ENCODE data around the gene ECSIT.

Gene ECSIT

GRCh38 chr19:11560404-11561051, 31.6 kb upstream of the ECSIT start:
- Histone ChIP-seq H3K4me1 (ENCODE audit: insufficient read depth, low read length) (0 out of 2 replicates have a peak, but pooled peaks cover 6% of the 10 kb centered on the region), H3K4me3 (ENCODE audit: low read length) (no peak overlapping the region), H3K9me3 (ENCODE audit: insufficient read depth, low read depth, low read length) (no peaks in the 10 kb centered on the region), H3K9ac (ENCODE audit: low read depth, low read length) (no peak overlapping the region), H3K27ac (ENCODE audit: low read depth, low read length) (no peak overlapping the region), H3K36me3 (ENCODE audit: insufficient read depth, low read length) (peaks cover 5% of the 10 kb centered on the region; the same call in 1 of the 2 replicates), H3K27me3 (ENCODE audit: insufficient read depth, low read length) (no peaks in the 10 kb centered on the region)
- 43% methylated on average over 9 of the region's 9 CpGs for WGBS

DNA sequence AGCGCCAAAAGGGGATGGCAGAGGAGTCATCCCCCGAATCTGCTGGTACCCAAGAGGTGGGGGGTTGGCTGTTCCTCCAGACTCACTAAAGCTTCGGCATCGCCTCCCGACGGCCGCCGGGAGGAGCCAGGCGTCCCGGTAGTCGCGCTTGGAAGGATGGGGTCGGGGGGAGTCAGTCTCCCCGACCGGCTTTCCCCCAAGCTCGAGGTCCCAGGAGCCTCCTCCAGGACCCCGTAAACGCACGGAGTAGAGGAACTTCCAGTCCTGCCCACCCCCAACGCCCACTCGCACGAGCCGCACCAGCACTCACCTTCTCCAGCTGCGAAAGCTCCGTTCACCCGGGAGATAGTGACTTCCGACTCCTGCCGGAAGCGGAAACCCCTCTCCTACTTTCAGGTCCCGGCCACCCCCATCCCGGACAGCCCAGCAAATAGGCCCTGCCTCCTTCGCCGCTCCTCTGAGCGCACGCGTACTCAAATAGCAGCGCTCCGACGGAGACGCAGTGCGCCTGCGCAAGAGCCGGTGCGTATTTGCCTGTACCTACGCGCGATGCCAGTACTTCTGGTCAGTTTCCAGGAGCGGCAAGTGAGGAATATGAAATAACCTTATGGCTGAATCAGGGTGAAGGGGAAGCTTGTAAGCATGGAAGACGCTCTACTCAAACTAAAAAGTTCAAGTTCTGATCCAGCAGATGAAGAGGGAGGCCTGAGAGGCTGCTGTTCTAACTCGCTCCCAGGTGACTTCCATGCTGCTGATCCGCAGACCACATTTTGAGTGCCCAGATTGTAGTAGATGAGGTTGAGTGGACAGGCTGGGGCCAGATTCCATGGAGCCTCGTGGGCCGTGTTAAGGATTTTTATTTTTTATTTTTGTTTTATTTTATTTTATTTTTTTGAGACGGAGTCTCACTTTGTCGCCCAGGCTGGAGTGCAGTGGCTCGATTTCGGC, 30.2 kb upstream of the ECSIT start, which contains the start of gene ELOF1:
Gene ELOF1 (minus strand): TSS at position 350 of the 948 bp plus-strand sequence. CDS start 4,883 bp downstream, outside the sequence.
- Histone ChIP-seq H3K36me3 (ENCODE audit: insufficient read depth, low read length) (peaks cover 14% of the 10 kb centered on the region), H3K27ac (ENCODE audit: low read depth, low read length) (peak within 1 kb of the TSS; percentile 56; the same call in 1 of the 2 replicates), H3K4me1 (ENCODE audit: insufficient read depth, low read length) (0 out of 2 replicates have a peak, but pooled peaks cover 6% of the 10 kb centered on the region), H3K27me3 (ENCODE audit: insufficient read depth, low read length) (no peaks in the 10 kb centered on the region), H3K9me3 (ENCODE audit: insufficient read depth, low read depth, low read length) (no peaks in the 10 kb centered on the region), H3K9ac (ENCODE audit: low read depth, low read length) (peak within 1 kb of the TSS; percentile 80), H3K4me3 (ENCODE audit: low read length) (peak within 1 kb of the TSS; percentile 92)
- WGBS: 7% methylated on average over 55 of the region's 57 CpGs

GRCh38 chr19:11556634-11557420, 27.9 kb upstream of the ECSIT start:
- no peak overlapping the region for H3K4me3 ChIP-seq (ENCODE audit: low read length)
- no peak overlapping the region for H3K9ac ChIP-seq (ENCODE audit: low read depth, low read length)
- H3K27me3 ChIP-seq (ENCODE audit: insufficient read depth, low read length): no peaks in the 10 kb centered on the region
- H3K4me1 ChIP-seq (ENCODE audit: insufficient read depth, low read length): 0 out of 2 replicates have a peak, but pooled peaks cover 6% of the 10 kb centered on the region
- no peaks in the 10 kb centered on the region for H3K9me3 ChIP-seq (ENCODE audit: insufficient read depth, low read depth, low read length)
- 94% methylated on average over 4 of the region's 4 CpGs for WGBS
- H3K27ac ChIP-seq (ENCODE audit: low read depth, low read length): no peak overlapping the region
- H3K36me3 ChIP-seq (ENCODE audit: insufficient read depth, low read length): peaks cover 33% of the 10 kb centered on the region

DNA sequence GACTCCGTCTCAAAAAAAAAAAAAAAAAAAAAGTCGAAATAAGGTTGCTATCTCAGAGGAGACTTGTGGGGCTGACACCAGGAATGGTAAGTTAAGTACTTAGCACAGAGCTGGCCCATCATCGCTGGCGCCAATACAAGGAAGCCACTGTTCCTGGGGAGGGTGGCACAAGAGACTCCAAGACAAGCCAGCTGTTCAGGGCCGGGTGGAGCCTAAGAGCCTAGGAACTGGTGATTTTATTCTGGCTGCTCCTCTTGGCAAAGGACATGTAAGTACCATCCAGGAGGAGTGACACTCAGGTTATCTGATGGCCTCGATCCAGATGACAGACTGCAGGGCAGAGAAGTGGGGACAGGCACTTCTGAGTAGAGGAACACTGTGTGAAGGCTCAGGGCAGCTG, 26.3 kb upstream of the ECSIT start:
- WGBS: 94% methylated on average over 6 of the region's 6 CpGs
- no peak overlapping the region for H3K4me3 ChIP-seq (ENCODE audit: low read length)
- 0 out of 2 replicates have a peak, but pooled peaks cover 6% of the 10 kb centered on the region for H3K4me1 ChIP-seq (ENCODE audit: insufficient read depth, low read length)
- H3K9ac ChIP-seq (ENCODE audit: low read depth, low read length): no peak overlapping the region
- no peak overlapping the region for H3K27ac ChIP-seq (ENCODE audit: low read depth, low read length)
- H3K36me3 ChIP-seq (ENCODE audit: insufficient read depth, low read length): peaks cover 35% of the 10 kb centered on the region
- H3K9me3 ChIP-seq (ENCODE audit: insufficient read depth, low read depth, low read length): no peaks in the 10 kb centered on the region
- H3K27me3 ChIP-seq (ENCODE audit: insufficient read depth, low read length): no peaks in the 10 kb centered on the region

- no peaks in the 10 kb centered on the region for H3K27me3 ChIP-seq (ENCODE audit: insufficient read depth, low read length)
- H3K4me1 ChIP-seq (ENCODE audit: insufficient read depth, low read length): 0 out of 2 replicates have a peak, but pooled peaks cover 6% of the 10 kb centered on the region
- no peak overlapping the region for H3K4me3 ChIP-seq (ENCODE audit: low read length)
- no peaks in the 10 kb centered on the region for H3K9me3 ChIP-seq (ENCODE audit: insufficient read depth, low read depth, low read length)
- 92% methylated on average over 12 of the region's 12 CpGs for WGBS
- no peak overlapping the region for H3K27ac ChIP-seq (ENCODE audit: low read depth, low read length)
- H3K9ac ChIP-seq (ENCODE audit: low read depth, low read length): no peak overlapping the region
- H3K36me3 ChIP-seq (ENCODE audit: insufficient read depth, low read length): peaks cover 41% of the 10 kb centered on the region
These were observed 25.2 kb upstream of the ECSIT start for GRCh38 chr19:11554160-11554559.

DNA sequence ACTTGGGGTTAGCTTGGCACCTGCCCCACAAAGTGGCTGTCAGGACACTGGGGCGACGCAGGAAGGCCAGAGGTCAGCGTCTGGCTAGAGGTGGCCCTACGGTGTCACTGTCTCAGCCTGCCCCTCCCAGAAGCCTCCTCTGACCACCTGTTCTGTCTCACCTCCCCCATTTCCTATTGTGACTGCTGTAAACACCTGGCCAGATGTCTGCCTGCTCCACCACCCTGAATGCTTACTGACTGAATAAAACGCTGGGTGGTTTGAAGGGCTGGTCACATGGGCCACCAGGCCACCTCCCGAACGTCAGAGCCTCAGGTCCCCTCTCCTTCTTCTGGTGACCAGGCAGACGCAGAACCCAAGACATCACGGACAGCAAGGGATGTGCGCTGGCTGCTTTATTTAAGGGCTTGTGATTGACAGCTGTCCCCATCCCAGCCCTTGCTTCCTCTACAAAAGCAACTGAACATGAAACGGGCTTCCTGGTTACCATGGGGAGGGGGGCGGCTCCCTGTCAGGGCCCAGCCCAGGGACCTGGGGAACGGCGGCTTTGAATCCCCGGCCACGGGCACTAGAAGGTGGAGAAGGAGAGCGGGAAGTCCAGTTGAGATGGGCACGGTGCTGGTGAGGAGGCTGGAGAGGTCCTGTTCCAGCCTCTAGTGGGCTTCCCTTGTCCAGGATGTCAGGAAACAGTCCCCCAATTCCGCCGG, 23.9 kb upstream of the ECSIT start:
- 93% methylated on average over 20 of the region's 20 CpGs for WGBS
- no peak overlapping the region for H3K4me3 ChIP-seq (ENCODE audit: low read length)
- peaks cover 48% of the 10 kb centered on the region for H3K36me3 ChIP-seq (ENCODE audit: insufficient read depth, low read length)
- no peak overlapping the region for H3K9ac ChIP-seq (ENCODE audit: low read depth, low read length)
- H3K27me3 ChIP-seq (ENCODE audit: insufficient read depth, low read length): no peaks in the 10 kb centered on the region
- no peaks in the 10 kb centered on the region for H3K9me3 ChIP-seq (ENCODE audit: insufficient read depth, low read depth, low read length)
- no peak overlapping the region for H3K27ac ChIP-seq (ENCODE audit: low read depth, low read length)
- 0 out of 2 replicates have a peak, but pooled peaks cover under 1% of the 10 kb centered on the region for H3K4me1 ChIP-seq (ENCODE audit: insufficient read depth, low read length)

DNA sequence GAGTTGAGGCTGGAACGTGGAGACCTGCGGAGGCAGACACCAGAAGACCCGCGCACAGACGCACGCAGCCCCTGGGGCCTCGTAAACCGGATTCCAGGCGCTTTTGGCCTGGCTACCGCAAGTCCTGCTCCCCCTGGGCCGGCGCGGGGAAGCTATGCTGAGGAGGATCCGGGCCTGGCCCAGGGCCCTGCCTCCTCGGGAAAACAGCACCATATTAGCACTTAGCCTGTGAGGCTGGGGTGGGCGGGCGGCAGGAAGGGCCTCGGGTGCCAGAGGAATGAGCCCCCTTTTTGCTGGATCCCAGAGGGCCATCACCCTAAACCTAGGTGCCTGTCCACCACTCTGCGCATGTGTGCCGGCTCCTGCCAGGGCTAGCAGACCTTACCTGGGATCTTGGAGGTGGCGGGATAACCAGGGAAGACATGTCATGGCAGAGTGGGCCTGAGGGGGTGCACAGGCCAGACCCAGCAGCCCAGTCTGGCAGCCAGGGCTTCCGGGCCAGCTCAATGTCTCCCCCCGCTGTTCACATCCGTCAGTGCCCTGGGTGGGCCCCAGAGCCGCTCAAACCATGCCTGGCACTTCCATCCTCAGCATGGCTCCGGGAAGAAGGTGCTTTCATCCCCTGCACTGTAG, 22.8 kb upstream of the ECSIT start:
- no peaks in the 10 kb centered on the region for H3K4me1 ChIP-seq (ENCODE audit: insufficient read depth, low read length)
- no peaks in the 10 kb centered on the region for H3K9me3 ChIP-seq (ENCODE audit: insufficient read depth, low read depth, low read length)
- peak overlapping the region; percentile 26; the same call in 1 of the 2 replicates for H3K27ac ChIP-seq (ENCODE audit: low read depth, low read length)
- peaks cover 50% of the 10 kb centered on the region for H3K36me3 ChIP-seq (ENCODE audit: insufficient read depth, low read length)
- no peaks in the 10 kb centered on the region for H3K27me3 ChIP-seq (ENCODE audit: insufficient read depth, low read length)
- 87% methylated on average over 26 of the region's 26 CpGs for WGBS
- no peak overlapping the region for H3K4me3 ChIP-seq (ENCODE audit: low read length)
- H3K9ac ChIP-seq (ENCODE audit: low read depth, low read length): no peak overlapping the region

DNA sequence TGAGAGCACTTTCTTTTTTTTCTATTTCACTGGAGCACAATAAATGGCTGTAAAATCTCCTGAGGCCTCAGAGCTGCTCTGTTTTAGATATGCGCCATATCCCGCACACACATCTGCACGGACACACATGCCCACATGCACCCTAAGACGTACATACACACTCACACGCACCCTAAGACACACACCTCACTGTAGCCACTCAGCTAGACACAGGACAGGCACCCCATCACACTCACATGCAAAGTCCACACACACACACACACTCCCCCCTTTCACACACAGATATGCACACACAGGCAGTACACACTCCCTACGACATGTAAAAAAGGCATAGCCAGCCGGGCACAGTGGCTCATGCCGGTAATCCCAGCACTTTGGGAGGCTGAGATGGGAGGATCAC, 21.3 kb upstream of the ECSIT start:
- H3K36me3 ChIP-seq (ENCODE audit: insufficient read depth, low read length): peaks cover 42% of the 10 kb centered on the region
- no peaks in the 10 kb centered on the region for H3K27me3 ChIP-seq (ENCODE audit: insufficient read depth, low read length)
- H3K4me1 ChIP-seq (ENCODE audit: insufficient read depth, low read length): no peaks in the 10 kb centered on the region
- no peak overlapping the region for H3K27ac ChIP-seq (ENCODE audit: low read depth, low read length)
- no peak overlapping the region for H3K4me3 ChIP-seq (ENCODE audit: low read length)
- WGBS: 95% methylated on average over 8 of the region's 8 CpGs
- no peak overlapping the region for H3K9ac ChIP-seq (ENCODE audit: low read depth, low read length)
- no peaks in the 10 kb centered on the region for H3K9me3 ChIP-seq (ENCODE audit: insufficient read depth, low read depth, low read length)

DNA sequence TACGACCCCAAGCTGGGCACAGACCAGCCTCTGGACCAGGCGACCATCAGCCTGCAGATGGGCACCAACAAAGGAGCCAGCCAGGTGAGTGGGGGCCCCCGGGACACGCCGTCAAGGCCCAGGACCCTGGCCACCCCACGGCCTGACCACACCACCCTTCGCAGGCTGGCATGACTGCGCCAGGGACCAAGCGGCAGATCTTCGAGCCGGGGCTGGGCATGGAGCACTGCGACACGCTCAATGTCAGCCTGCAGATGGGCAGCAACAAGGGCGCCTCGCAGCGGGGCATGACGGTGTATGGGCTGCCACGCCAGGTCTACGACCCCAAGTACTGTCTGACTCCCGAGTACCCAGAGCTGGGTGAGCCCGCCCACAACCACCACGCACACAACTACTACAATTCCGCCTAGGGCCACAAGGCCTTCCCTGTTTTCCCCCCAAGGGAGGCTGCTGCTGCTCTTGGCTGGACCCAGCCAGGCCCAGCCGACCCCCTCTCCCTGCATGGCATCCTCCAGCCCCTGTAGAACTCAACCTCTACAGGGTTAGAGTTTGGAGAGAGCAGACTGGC, 20.5 kb upstream of the ECSIT start:
- 95% methylated on average over 24 of the region's 24 CpGs for WGBS
- Histone ChIP-seq H3K27ac (ENCODE audit: low read depth, low read length) (no peak overlapping the region), H3K36me3 (ENCODE audit: insufficient read depth, low read length) (peaks cover 39% of the 10 kb centered on the region), H3K27me3 (ENCODE audit: insufficient read depth, low read length) (no peaks in the 10 kb centered on the region), H3K4me3 (ENCODE audit: low read length) (no peak overlapping the region), H3K4me1 (ENCODE audit: insufficient read depth, low read length) (no peaks in the 10 kb centered on the region), H3K9ac (ENCODE audit: low read depth, low read length) (no peak overlapping the region), H3K9me3 (ENCODE audit: insufficient read depth, low read depth, low read length) (no peaks in the 10 kb centered on the region)
